ENCODE results near the gene ECSCR. TPM values are rescaled to one million over a fixed set of nuclear protein-coding genes. Genes with fewer than 3 reads are reported as not detected.
A peak's percentile ranks its signal among the peaks of the same experiment; 100 is the strongest.

The ECSCR gene
- polyA plus RNA-seq, 2 donors: 3.1 to 11.4 TPM

DNA sequence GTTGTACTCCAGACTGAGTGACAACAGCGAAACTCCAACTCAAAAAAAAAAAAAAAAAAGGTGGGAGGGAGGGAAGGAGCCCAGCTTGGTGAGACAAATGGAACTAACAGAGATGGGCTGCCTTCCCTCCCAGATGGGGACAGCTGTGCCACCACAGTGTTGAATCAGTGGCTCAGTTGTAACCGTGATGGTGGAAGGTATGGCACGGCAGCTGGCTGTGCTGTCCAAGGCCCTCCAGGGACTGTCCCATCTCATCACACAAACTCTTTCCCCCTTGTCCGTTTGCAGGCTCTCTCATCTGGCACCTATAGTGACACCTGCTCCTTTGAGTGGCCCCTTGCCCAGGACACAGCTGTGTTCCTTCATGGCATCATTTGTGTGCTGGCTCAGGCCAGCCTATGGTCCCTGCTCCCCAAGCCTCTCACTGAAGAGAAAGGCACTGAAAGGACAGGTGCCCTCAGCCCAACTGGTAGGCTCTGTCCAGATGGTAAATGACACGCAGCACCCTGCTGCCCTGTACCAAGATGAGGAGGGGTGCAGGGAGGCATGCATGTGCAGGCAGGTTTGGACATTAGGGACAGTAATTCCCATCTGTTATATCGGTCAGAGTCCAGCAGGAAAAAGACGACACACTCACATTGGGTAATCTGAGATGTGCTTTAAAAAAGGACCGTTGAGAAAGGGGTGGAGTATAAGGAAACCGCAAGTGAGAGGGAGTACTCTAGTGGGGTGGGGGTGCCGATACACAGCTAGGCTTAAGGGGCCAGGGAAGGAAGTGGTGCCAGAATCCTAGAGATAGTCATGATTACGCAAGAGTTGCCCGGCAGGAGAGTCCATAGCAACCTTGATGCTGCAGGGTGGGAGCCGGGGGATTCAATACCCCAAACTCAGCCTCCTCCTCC lies 12.6 kb upstream of the ECSCR start:
- Histone ChIP-seq H3K9me3 (ENCODE audit: control insufficient read depth in 2 of 2, insufficient read depth in 1 of 2, low read depth in 1 of 2, low read length in 1 of 2) (no peaks in the 10 kb centered on the region), H3K27me3 (ENCODE audit: control insufficient read depth in 1 of 2, insufficient read depth in 2 of 2, low read length in 2 of 2) (no peaks in the 10 kb centered on the region), H3K4me1 (ENCODE audit: control insufficient read depth in 2 of 2, insufficient read depth in 2 of 2, low read length in 1 of 2) (peaks cover 3 to 5% of the 10 kb centered on the region in 2 donors), H3K4me3 (ENCODE audit: low read depth in 1 of 2, low read length in 2 of 2) (no peak overlapping the region), H3K27ac (ENCODE audit: low read depth in 2 of 2, low read length in 1 of 2) (no peak overlapping the region), H3K36me3 (ENCODE audit: control insufficient read depth in 2 of 2, insufficient read depth in 2 of 2, low read length in 1 of 2) (peaks cover 10 to 18% of the 10 kb centered on the region in 2 donors)
- WGBS, 2 donors: 55 to 60% methylated on average over 13 of the region's 13 CpGs

- H3K4me1 ChIP-seq (ENCODE audit: control insufficient read depth in 2 of 2, insufficient read depth in 2 of 2, low read length in 1 of 2): peaks cover 3 to 5% of the 10 kb centered on the region in 2 donors
- H3K36me3 ChIP-seq (ENCODE audit: control insufficient read depth in 2 of 2, insufficient read depth in 2 of 2, low read length in 1 of 2): peaks cover 10 to 17% of the 10 kb centered on the region in 2 donors
- no peaks in the 10 kb centered on the region for H3K9me3 ChIP-seq (ENCODE audit: control insufficient read depth in 2 of 2, insufficient read depth in 1 of 2, low read depth in 1 of 2, low read length in 1 of 2)
- H3K27me3 ChIP-seq (ENCODE audit: control insufficient read depth in 1 of 2, insufficient read depth in 2 of 2, low read length in 2 of 2): no peaks in the 10 kb centered on the region
- H3K4me3 ChIP-seq (ENCODE audit: low read depth in 1 of 2, low read length in 2 of 2): no peak overlapping the region
- peak overlapping the region; percentile 33 to 57 for H3K27ac ChIP-seq (ENCODE audit: low read depth in 2 of 2, low read length in 1 of 2)
- WGBS, 2 donors: 44 to 55% methylated on average over 2 of the region's 2 CpGs
Measured at GRCh38 chr5:139473565-139473964, 11.0 kb upstream of the ECSCR start.

DNA sequence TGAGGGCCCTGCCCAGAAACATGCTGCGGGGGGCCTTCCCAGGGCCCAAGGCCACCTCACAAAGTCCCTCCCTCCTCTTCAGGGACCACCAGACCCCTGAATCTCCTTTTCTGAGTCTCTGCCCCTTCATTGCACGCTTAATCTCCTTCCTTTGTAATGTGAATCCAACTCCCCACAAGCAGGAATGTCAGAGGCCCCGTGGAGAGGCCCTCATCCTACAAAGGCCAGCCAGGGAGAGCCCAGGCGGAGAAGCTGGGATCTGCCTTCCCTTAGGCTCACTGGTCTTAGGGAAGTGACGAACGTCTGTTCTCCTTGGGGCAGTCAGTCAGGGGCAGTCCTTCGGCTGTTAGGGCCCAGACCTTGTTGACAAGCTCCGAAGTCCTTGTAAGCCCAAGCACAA lies 10.6 kb upstream of the ECSCR start:
- Histone ChIP-seq H3K27me3 (ENCODE audit: control insufficient read depth in 1 of 2, insufficient read depth in 2 of 2, low read length in 2 of 2) (no peaks in the 10 kb centered on the region), H3K4me3 (ENCODE audit: low read depth in 1 of 2, low read length in 2 of 2) (no peak overlapping the region), H3K36me3 (ENCODE audit: control insufficient read depth in 2 of 2, insufficient read depth in 2 of 2, low read length in 1 of 2) (peaks cover 10 to 12% of the 10 kb centered on the region in 2 donors), H3K27ac (ENCODE audit: low read depth in 2 of 2, low read length in 1 of 2) (peak overlapping the region; percentile 33 to 57), H3K9me3 (ENCODE audit: control insufficient read depth in 2 of 2, insufficient read depth in 1 of 2, low read depth in 1 of 2, low read length in 1 of 2) (no peaks in the 10 kb centered on the region), H3K4me1 (ENCODE audit: control insufficient read depth in 2 of 2, insufficient read depth in 2 of 2, low read length in 1 of 2) (peaks cover 3 to 5% of the 10 kb centered on the region in 2 donors)
- WGBS, 2 donors: 64 to 79% methylated on average over 8 of the region's 8 CpGs

DNA sequence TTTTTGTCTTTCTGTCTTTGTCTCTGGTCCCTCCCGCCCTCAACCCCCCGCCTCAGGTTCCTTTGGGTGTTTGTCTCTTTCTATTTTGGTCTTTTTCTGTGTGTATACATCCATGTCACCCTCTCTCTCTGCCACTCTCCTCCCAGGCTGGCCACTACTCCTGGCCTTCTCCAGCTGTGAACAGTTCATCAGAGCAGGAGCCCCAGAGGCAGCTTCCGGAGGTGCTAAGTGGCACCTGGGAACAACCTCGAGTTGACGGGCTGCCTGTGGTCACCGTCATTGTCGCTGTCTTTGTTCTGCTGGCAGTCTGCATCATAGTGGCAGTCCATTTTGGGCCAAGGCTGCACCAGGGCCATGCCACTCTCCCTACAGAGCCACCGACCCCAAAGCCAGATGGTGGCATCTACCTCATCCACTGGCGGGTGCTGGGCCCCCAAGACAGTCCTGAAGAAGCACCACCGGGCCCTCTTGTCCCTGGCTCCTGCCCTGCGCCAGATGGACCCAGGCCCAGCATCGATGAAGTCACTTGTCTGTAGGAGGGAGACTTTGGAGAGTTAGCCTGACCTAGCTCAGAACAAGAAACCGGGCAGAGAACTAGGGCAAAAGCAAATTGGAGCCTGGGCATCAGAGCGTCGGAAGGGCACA lies 10.0 kb upstream of the ECSCR start:
- Histone ChIP-seq H3K27me3 (ENCODE audit: control insufficient read depth in 1 of 2, insufficient read depth in 2 of 2, low read length in 2 of 2) (no peaks in the 10 kb centered on the region), H3K36me3 (ENCODE audit: control insufficient read depth in 2 of 2, insufficient read depth in 2 of 2, low read length in 1 of 2) (peaks cover 7 to 10% of the 10 kb centered on the region in 2 donors), H3K4me3 (ENCODE audit: low read depth in 1 of 2, low read length in 2 of 2) (no peak overlapping the region), H3K4me1 (ENCODE audit: control insufficient read depth in 2 of 2, insufficient read depth in 2 of 2, low read length in 1 of 2) (peaks cover 3 to 5% of the 10 kb centered on the region in 2 donors), H3K9me3 (ENCODE audit: control insufficient read depth in 2 of 2, insufficient read depth in 1 of 2, low read depth in 1 of 2, low read length in 1 of 2) (no peaks in the 10 kb centered on the region), H3K27ac (ENCODE audit: low read depth in 2 of 2, low read length in 1 of 2) (peak overlapping the region in 1 of 2 donors; percentile 33)
- 78 to 86% methylated on average over 15 of the region's 15 CpGs for WGBS, 2 donors

GRCh38 chr5:139470821-139471300 lies 8.3 kb upstream of the ECSCR start, which contains the start of gene SMIM33:
SMIM33 (plus strand) TSS chr5:139471004; CDS start chr5:139471122, 118 bp downstream.
- 48 to 55% methylated on average over 9 of the region's 9 CpGs for WGBS, 2 donors
- Histone ChIP-seq H3K36me3 (ENCODE audit: control insufficient read depth in 2 of 2, insufficient read depth in 2 of 2, low read length in 1 of 2) (peaks cover 2 to 6% of the 10 kb centered on the region in 2 donors), H3K27ac (ENCODE audit: low read depth in 2 of 2, low read length in 1 of 2) (peak within 1 kb of the TSS in 1 of 2 donors; percentile 26), H3K4me3 (ENCODE audit: low read depth in 1 of 2, low read length in 2 of 2) (no peak within 1 kb of the TSS), H3K9me3 (ENCODE audit: control insufficient read depth in 2 of 2, insufficient read depth in 1 of 2, low read depth in 1 of 2, low read length in 1 of 2) (no peaks in the 10 kb centered on the region), H3K4me1 (ENCODE audit: control insufficient read depth in 2 of 2, insufficient read depth in 2 of 2, low read length in 1 of 2) (peaks cover 3 to 5% of the 10 kb centered on the region in 2 donors), H3K27me3 (ENCODE audit: control insufficient read depth in 1 of 2, insufficient read depth in 2 of 2, low read length in 2 of 2) (no peaks in the 10 kb centered on the region)

- Histone ChIP-seq H3K9me3 (ENCODE audit: control insufficient read depth in 2 of 2, insufficient read depth in 1 of 2, low read depth in 1 of 2, low read length in 1 of 2) (no peaks in the 10 kb centered on the region), H3K27ac (ENCODE audit: low read depth in 2 of 2, low read length in 1 of 2) (no peak overlapping the region), H3K36me3 (ENCODE audit: control insufficient read depth in 2 of 2, insufficient read depth in 2 of 2, low read length in 1 of 2) (no peaks in the 10 kb centered on the region), H3K4me1 (ENCODE audit: control insufficient read depth in 2 of 2, insufficient read depth in 2 of 2, low read length in 1 of 2) (peaks cover 0 to 2% of the 10 kb centered on the region in 2 donors), H3K4me3 (ENCODE audit: low read depth in 1 of 2, low read length in 2 of 2) (no peak overlapping the region), H3K27me3 (ENCODE audit: control insufficient read depth in 1 of 2, insufficient read depth in 2 of 2, low read length in 2 of 2) (no peaks in the 10 kb centered on the region)
- 73 to 80% methylated on average over 8 of the region's 8 CpGs for WGBS, 2 donors
Measured at GRCh38 chr5:139468421-139468931, 5.9 kb upstream of the ECSCR start.

GRCh38 chr5:139461698-139462097 lies 845 bp downstream of the ECSCR start:
- H3K4me3 ChIP-seq (ENCODE audit: low read depth in 1 of 2, low read length in 2 of 2): no peak overlapping the region
- no peaks in the 10 kb centered on the region for H3K27me3 ChIP-seq (ENCODE audit: control insufficient read depth in 1 of 2, insufficient read depth in 2 of 2, low read length in 2 of 2)
- peak overlapping the region; percentile 1 to 11 for H3K27ac ChIP-seq (ENCODE audit: low read depth in 2 of 2, low read length in 1 of 2)
- peaks cover 0 to 4% of the 10 kb centered on the region in 2 donors for H3K4me1 ChIP-seq (ENCODE audit: control insufficient read depth in 2 of 2, insufficient read depth in 2 of 2, low read length in 1 of 2)
- H3K9me3 ChIP-seq (ENCODE audit: control insufficient read depth in 2 of 2, insufficient read depth in 1 of 2, low read depth in 1 of 2, low read length in 1 of 2): no peaks in the 10 kb centered on the region
- no peaks in the 10 kb centered on the region for H3K36me3 ChIP-seq (ENCODE audit: control insufficient read depth in 2 of 2, insufficient read depth in 2 of 2, low read length in 1 of 2)
- WGBS, 2 donors: 74% methylated on average over 5 of the region's 5 CpGs

- H3K4me1 ChIP-seq (ENCODE audit: control insufficient read depth in 2 of 2, insufficient read depth in 2 of 2, low read length in 1 of 2): peaks cover 0 to 4% of the 10 kb centered on the region in 2 donors
- H3K27ac ChIP-seq (ENCODE audit: low read depth in 2 of 2, low read length in 1 of 2): peak overlapping the region in 1 of 2 donors; percentile 11
- 84 to 86% methylated on average over 7 of the region's 7 CpGs for WGBS, 2 donors
- H3K27me3 ChIP-seq (ENCODE audit: control insufficient read depth in 1 of 2, insufficient read depth in 2 of 2, low read length in 2 of 2): no peaks in the 10 kb centered on the region
- H3K36me3 ChIP-seq (ENCODE audit: control insufficient read depth in 2 of 2, insufficient read depth in 2 of 2, low read length in 1 of 2): no peaks in the 10 kb centered on the region
- H3K9me3 ChIP-seq (ENCODE audit: control insufficient read depth in 2 of 2, insufficient read depth in 1 of 2, low read depth in 1 of 2, low read length in 1 of 2): no peaks in the 10 kb centered on the region
- no peak overlapping the region for H3K4me3 ChIP-seq (ENCODE audit: low read depth in 1 of 2, low read length in 2 of 2)
Measured at GRCh38 chr5:139461176-139461575, 1.4 kb downstream of the ECSCR start.

GRCh38 chr5:139460455-139460854 lies 2.1 kb downstream of the ECSCR start:
- Histone ChIP-seq H3K4me3 (ENCODE audit: low read depth in 1 of 2, low read length in 2 of 2) (no peak overlapping the region), H3K4me1 (ENCODE audit: control insufficient read depth in 2 of 2, insufficient read depth in 2 of 2, low read length in 1 of 2) (peaks cover 0 to 4% of the 10 kb centered on the region in 2 donors), H3K27me3 (ENCODE audit: control insufficient read depth in 1 of 2, insufficient read depth in 2 of 2, low read length in 2 of 2) (no peaks in the 10 kb centered on the region), H3K9me3 (ENCODE audit: control insufficient read depth in 2 of 2, insufficient read depth in 1 of 2, low read depth in 1 of 2, low read length in 1 of 2) (no peaks in the 10 kb centered on the region), H3K36me3 (ENCODE audit: control insufficient read depth in 2 of 2, insufficient read depth in 2 of 2, low read length in 1 of 2) (no peaks in the 10 kb centered on the region), H3K27ac (ENCODE audit: low read depth in 2 of 2, low read length in 1 of 2) (no peak overlapping the region)
- 65 to 82% methylated on average over 1 of the region's 1 CpG for WGBS, 2 donors
